ENCODE measurements around the gene C13orf46.

- no peak for TF ChIP-seq SUZ12 (IDR thresholded peaks at IDR 0.05; ENCODE audit: low read length)
- TF ChIP-seq MAFK (IDR thresholded peaks at IDR 0.05; ENCODE audit: low read depth, low read length) = no peak
- TF ChIP-seq CTCF (IDR thresholded peaks at IDR 0.05; ENCODE audit: control extremely low read depth in 1 of 3, insufficient read depth in 1 of 3, low read depth in 1 of 3, low read length in 3 of 3) = no peak
- TF ChIP-seq POLR2A (IDR thresholded peaks at IDR 0.05; ENCODE audit: control extremely low read depth in 1 of 2, low read depth in 2 of 2, low read length in 2 of 2) = no peak
- no peak for TF ChIP-seq RBBP5 (IDR thresholded peaks at IDR 0.05; ENCODE audit: borderline replicate concordance, low read depth, low read length)
- no peak for TF ChIP-seq CREB1 (IDR thresholded peaks at IDR 0.05)
- TF ChIP-seq EGR1 (IDR thresholded peaks at IDR 0.05; ENCODE audit: borderline replicate concordance, low read depth, low read length) = no peak
- no peak for TF ChIP-seq SP1 (IDR thresholded peaks at IDR 0.05; ENCODE audit: low read depth, low read length)
These were observed 39.3 kb downstream of the C13orf46 start for GRCh38 chr13:113934576-113934975.

All from H1 (cell line).